GM20000 (cell line): Measurements from ENCODE around the gene MLIP.

Experiments used
- DNase-seq: peaks from one replicate; pipeline ENCODE4 v3.0.0; 2012; ENCODE audit warnings: low spot score
- CTCF ChIP-seq: IDR thresholded peaks from 2 replicates; pipeline ENCODE4 v1.5.1; 2012; ENCODE audit warnings: mild to moderate bottlenecking, control low read depth; ENCODE audit errors: extremely low read depth, missing control alignments

Gene MLIP

DNA sequence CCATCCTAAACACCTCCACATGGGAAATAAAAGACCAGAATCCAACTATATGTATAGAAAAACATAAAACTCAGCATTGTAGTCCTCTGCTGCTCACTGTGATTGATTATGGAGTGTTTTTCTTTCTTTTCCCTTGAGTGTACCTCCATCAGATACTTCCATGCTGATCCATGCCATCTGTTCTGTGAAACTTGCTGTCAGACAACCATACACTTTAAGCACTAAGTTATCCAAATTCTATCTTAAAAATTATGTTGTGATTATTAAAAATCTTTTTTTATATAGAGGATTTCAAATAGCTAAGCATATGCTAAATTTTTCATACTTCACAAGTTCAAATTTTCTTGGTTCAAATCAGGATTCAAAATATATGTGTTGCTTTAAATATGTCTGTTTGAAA, 105.1 kb downstream of the MLIP start:
- no peak for TF ChIP-seq CTCF
- DNase-seq = no peak

DNA sequence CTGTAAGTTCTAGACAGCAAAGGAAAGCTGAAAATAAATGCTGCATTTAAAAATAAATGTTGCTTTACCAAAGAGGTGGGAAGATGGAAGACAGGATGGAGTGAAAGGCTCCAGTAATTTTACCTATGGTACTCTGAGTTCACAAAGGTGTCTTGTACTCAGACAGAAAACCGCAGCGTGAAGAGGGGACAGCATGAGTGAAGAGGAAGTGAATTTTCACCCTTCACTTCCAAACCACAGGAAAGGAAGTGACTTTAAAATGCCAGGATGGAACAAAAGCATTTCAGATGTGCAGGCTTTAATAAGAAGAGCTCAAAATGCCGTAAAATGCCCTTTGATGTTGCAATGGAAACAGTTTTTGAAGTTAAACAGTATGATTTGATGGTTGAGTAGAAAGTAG, 105.8 kb downstream of the MLIP start:
- DNase-seq = no peak
- TF ChIP-seq CTCF = no peak

GRCh38 chr6:54222217-54222616, 111.0 kb downstream of the MLIP start:
- TF ChIP-seq CTCF = no peak
- no peak for DNase-seq

- TF ChIP-seq CTCF = no peak
- no peak for DNase-seq
These were observed 121.5 kb downstream of the MLIP start for GRCh38 chr6:54232703-54233102.

DNA sequence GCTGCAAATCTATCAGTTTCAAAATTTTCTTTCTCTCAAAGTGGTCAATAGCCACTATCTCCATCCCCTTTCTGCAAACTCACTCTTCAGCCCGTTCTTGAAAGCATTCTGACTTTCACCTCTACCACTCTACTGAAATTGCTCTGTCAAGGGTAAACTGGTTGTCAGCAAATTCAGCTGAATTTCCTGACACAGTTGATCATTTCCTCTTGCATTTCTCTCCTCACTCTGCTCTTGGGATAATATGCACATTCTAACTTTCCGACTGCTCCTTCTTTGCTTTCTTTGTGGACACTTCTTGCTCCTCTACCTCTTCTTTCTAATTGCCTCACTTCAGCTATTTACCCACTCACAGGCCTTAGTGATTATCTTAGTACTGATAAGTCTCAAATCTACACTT, 123.3 kb downstream of the MLIP start:
- no peak for DNase-seq
- TF ChIP-seq CTCF = no peak

DNA sequence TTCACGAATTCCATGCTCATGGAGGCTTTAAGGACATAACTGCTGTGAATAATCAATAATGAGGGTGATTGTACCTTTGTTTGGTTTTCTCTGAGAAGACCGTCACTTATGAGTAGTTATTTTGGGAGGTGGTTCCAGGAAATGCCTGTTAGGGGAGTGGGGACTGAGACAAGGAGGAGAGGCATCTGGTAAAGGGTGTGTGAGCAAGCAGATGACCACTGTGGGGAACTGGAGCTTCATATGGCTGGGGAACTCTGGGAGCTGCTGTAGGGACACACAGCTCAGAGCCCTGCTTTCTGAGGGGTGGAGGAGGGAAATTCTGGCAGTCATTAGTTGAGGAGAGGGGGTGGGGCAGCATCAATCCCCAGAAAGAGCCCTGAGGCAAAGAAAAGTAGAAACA, 125.7 kb downstream of the MLIP start:
- TF ChIP-seq CTCF = no peak
- no peak for DNase-seq

DNA sequence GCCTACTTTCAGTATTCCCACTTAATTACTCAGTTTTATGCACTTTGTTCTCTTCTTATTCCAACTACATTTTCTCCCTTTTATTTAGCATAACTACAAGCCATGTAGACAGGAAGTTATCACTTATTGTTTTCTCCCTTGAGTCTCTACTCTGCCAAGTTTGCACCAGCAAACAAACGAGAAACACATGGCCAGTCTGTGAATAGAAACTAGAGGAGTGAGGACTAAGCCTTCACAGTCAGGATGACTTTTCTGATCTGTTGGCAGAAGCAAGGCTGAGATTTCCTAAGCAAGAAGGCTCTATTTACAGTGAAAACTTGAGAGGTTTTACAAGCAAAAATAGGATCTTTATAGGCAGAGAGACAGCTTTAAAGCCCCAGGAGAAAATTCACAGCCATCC, 127.2 kb downstream of the MLIP start:
- DNase-seq = no peak
- no peak for TF ChIP-seq CTCF
